IMR-90 (cell line): ENCODE measurements around the gene C22orf15. TPM values are rescaled to one million over a fixed set of nuclear protein-coding genes. Genes with fewer than 3 reads are reported as not detected.

ENCODE experiments used
- ATAC-seq: fragments of 200-7000 bp; cut with Tn5 transposase; 2 replicates; pipeline ENCODE4 v1.9.1; 2020; ENCODE audit warnings: low read depth, mild to moderate bottlenecking, moderate library complexity
- BruUV-seq: library from RNA; stranded (reverse); fragments of 400-500 nt; replicated peaks from 2 replicates; lab custom pipeline; 2021; lab: Mats Ljungman, UMichigan
- CTCF ChIA-PET: fragments of 300-600 bp; formaldehyde crosslinking; extraction: SDS; loops from one replicate; lab custom pipeline; 2021; ENCODE audit warnings: antibody characterized with exemption; lab: Yijun Ruan, JAX
- POLR2A ChIA-PET: fragments of 300-600 bp; sonication (Branson Sonifier 250); formaldehyde crosslinking; loops from one replicate; lab custom pipeline; 2022; ENCODE audit warnings: antibody characterized with exemption; ENCODE audit not compliant: unreplicated experiment; lab: Charles Lee
- DNase-seq: peaks from one replicate; pipeline ENCODE4 v3.0.0; 2013
- H2AFZ ChIP-seq: replicated peaks from 2 replicates; pipeline ENCODE3; 2013; ENCODE audit warnings: low read length, mild to moderate bottlenecking; ENCODE audit not compliant: poor library complexity
- H2AK5ac ChIP-seq: 2 replicates; pipeline ENCODE4 v1.6.1; 2013; ENCODE audit warnings: low read depth, low read length, inconsistent platforms
- H2AK9ac ChIP-seq: replicated peaks from 2 replicates; pipeline ENCODE3; 2013; ENCODE audit warnings: mild to moderate bottlenecking, low read depth, low read length, moderate library complexity; ENCODE audit not compliant: poor library complexity
- H2BK120ac ChIP-seq: 2 replicates; pipeline ENCODE4 v1.6.1; 2013; ENCODE audit warnings: low read depth, low read length, inconsistent platforms
- H2BK15ac ChIP-seq: 3 replicates; pipeline ENCODE4 v1.6.1; 2013; ENCODE audit warnings: low read depth, low read length, inconsistent platforms
- H2BK20ac ChIP-seq: 2 replicates; pipeline ENCODE4 v1.6.1; 2013; ENCODE audit warnings: low read depth, mild to moderate bottlenecking, inconsistent platforms, low read length, moderate library complexity
- H2BK5ac ChIP-seq: 2 replicates; pipeline ENCODE4 v1.6.1; 2013; ENCODE audit warnings: mild to moderate bottlenecking, low read depth, low read length, inconsistent platforms; ENCODE audit not compliant: poor library complexity, severe bottlenecking
- H3K14ac ChIP-seq: replicated peaks from 2 replicates; pipeline ENCODE4 v1.6.1; 2013; ENCODE audit warnings: low read depth, low read length, inconsistent platforms
- H3K18ac ChIP-seq: 2 replicates; pipeline ENCODE4 v1.6.1; 2013; ENCODE audit warnings: low read depth, low read length, control low read depth
- H3K23ac ChIP-seq: 2 replicates; pipeline ENCODE4 v1.6.1; 2013; ENCODE audit warnings: low read depth, low read length, inconsistent platforms
- H3K27ac ChIP-seq: 2 replicates; pipeline ENCODE4 v1.5.1; 2013; ENCODE audit warnings: mild to moderate bottlenecking, control low read depth, low read length; ENCODE audit not compliant: insufficient read depth
- H3K27me3 ChIP-seq: 2 replicates; pipeline ENCODE4 v1.6.1; 2013; ENCODE audit warnings: low read length; ENCODE audit not compliant: control insufficient read depth, insufficient read depth
- H3K36me3 ChIP-seq: 2 replicates; pipeline ENCODE4 v1.6.1; 2013; ENCODE audit warnings: low read length, mixed read lengths; ENCODE audit not compliant: control insufficient read depth, insufficient read depth
- H3K4ac ChIP-seq: 2 replicates; pipeline ENCODE4 v1.6.1; 2013; ENCODE audit warnings: low read depth, low read length, inconsistent platforms
- H3K4me1 ChIP-seq: 2 replicates; pipeline ENCODE4 v1.6.1; 2013; ENCODE audit warnings: low read length, mixed read lengths; ENCODE audit not compliant: control insufficient read depth, insufficient read depth
- H3K4me2 ChIP-seq: 2 replicates; pipeline ENCODE4 v1.6.1; 2013; ENCODE audit warnings: low read depth, mild to moderate bottlenecking, control low read depth, low read length, moderate library complexity
- H3K4me3 ChIP-seq: 2 replicates; pipeline ENCODE4 v1.5.1; 2013; ENCODE audit warnings: low read depth, mild to moderate bottlenecking, control low read depth, low read length, moderate library complexity; ENCODE audit not compliant: insufficient read depth
- H3K56ac ChIP-seq: 2 replicates; pipeline ENCODE4 v1.6.1; 2013; ENCODE audit warnings: low read length, inconsistent platforms; ENCODE audit not compliant: insufficient read depth; ENCODE audit errors: extremely low read depth
- H3K79me1 ChIP-seq, 2 experiments: 2 replicates each; pipeline ENCODE4 v1.6.1; 2013; ENCODE audit warnings: low read length in 2 of 2, inconsistent platforms in 1 of 2, low read depth in 1 of 2
- H3K9ac ChIP-seq: 2 replicates; pipeline ENCODE4 v1.6.1; 2013; ENCODE audit warnings: low read depth, low read length, control low read depth
- H3K9me1 ChIP-seq: 2 replicates; pipeline ENCODE4 v1.6.1; 2013; ENCODE audit warnings: low read length, inconsistent platforms; ENCODE audit not compliant: insufficient read depth
- H3K9me3 ChIP-seq: 2 replicates; pipeline ENCODE4 v1.6.1; 2013; ENCODE audit warnings: low read length; ENCODE audit not compliant: control insufficient read depth, insufficient read depth
- H4K20me1 ChIP-seq: 2 replicates; pipeline ENCODE4 v1.6.1; 2013; ENCODE audit warnings: low read length, inconsistent platforms; ENCODE audit not compliant: insufficient read depth
- H4K5ac ChIP-seq: 2 replicates; pipeline ENCODE4 v1.6.1; 2013; ENCODE audit warnings: mild to moderate bottlenecking, low read depth, low read length, control low read depth
- H4K8ac ChIP-seq, 2 experiments: 2 replicates each; pipeline ENCODE4 v1.6.1; 2013; ENCODE audit warnings: low read depth in 2 of 2, low read length in 2 of 2, control low read depth in 1 of 2, inconsistent platforms in 1 of 2
- H4K91ac ChIP-seq: 2 replicates; pipeline ENCODE4 v1.6.1; 2013; ENCODE audit warnings: low read depth, low read length, inconsistent platforms; ENCODE audit not compliant: insufficient read depth
- BHLHE40 ChIP-seq: fragments of 150-350 bp; IDR thresholded peaks from 2 replicates; pipeline ENCODE4 v1.6.1; 2016; ENCODE audit warnings: mild to moderate bottlenecking, low read depth, low read length
- CEBPB ChIP-seq: IDR thresholded peaks from 2 replicates; pipeline ENCODE4 v1.6.1; 2012; ENCODE audit warnings: low read depth, low read length, improper control_type of control experiment
- CHD1 ChIP-seq: IDR thresholded peaks from 2 replicates; pipeline ENCODE4 v1.6.1; 2012; ENCODE audit warnings: low read depth, low read length, improper control_type of control experiment
- FOS ChIP-seq: fragments of 150-350 bp; IDR thresholded peaks from 2 replicates; pipeline ENCODE4 v1.6.1; 2016; ENCODE audit warnings: low read depth, low read length
- MAFK ChIP-seq: IDR thresholded peaks from 2 replicates; pipeline ENCODE4 v1.6.1; 2012; ENCODE audit warnings: low read depth, low read length, improper control_type of control experiment
- MAZ ChIP-seq: IDR thresholded peaks from 2 replicates; pipeline ENCODE4 v1.6.1; 2012; ENCODE audit warnings: low read depth, mild to moderate bottlenecking, low read length, improper control_type of control experiment, moderate library complexity, borderline replicate concordance
- MXI1 ChIP-seq: IDR thresholded peaks from 2 replicates; pipeline ENCODE4 v1.6.1; 2012; ENCODE audit warnings: low read depth, mild to moderate bottlenecking, low read length, moderate library complexity, borderline replicate concordance
- NFE2L2 ChIP-seq: fragments of 150-350 bp; IDR thresholded peaks from 2 replicates; pipeline ENCODE4 v1.6.1; 2016; ENCODE audit warnings: low read depth, mild to moderate bottlenecking, low read length
- POLR2A ChIP-seq: IDR thresholded peaks from 2 replicates; pipeline ENCODE4 v1.6.1; 2012; ENCODE audit warnings: mild to moderate bottlenecking, low read depth, low read length
- RCOR1 ChIP-seq: IDR thresholded peaks from 2 replicates; pipeline ENCODE4 v1.6.1; 2012; ENCODE audit warnings: mild to moderate bottlenecking, low read length, improper control_type of control experiment; ENCODE audit not compliant: insufficient replicate concordance
- RFX5 ChIP-seq: IDR thresholded peaks from 2 replicates; pipeline ENCODE4 v1.8.0; 2012; ENCODE audit warnings: low read depth, mild to moderate bottlenecking, low read length, moderate library complexity
- SMC3 ChIP-seq: fragments of 150-350 bp; IDR thresholded peaks from 2 replicates; pipeline ENCODE4 v1.6.1; 2016; ENCODE audit warnings: low read depth, mild to moderate bottlenecking, antibody characterized with exemption, low read length, moderate library complexity
- USF2 ChIP-seq: fragments of 150-350 bp; IDR thresholded peaks from 2 replicates; pipeline ENCODE4 v1.6.1; 2017; ENCODE audit warnings: mild to moderate bottlenecking, antibody characterized with exemption, low read length, low read depth
- WGBS, 2 experiments: methylation state at CpG; one replicate each; pipeline versions ENCODE4 v1.1.5 to v1.1.7; 2013; ENCODE audit warnings: missing lambda C conversion rate in 2 of 2; ENCODE audit not compliant: insufficient read length in 1 of 2; ENCODE audit errors: extremely low coverage in 2 of 2; 5-methylcytosine and 5-hydroxymethylcytosine counted together
- dilution Hi-C: fragments of 300-500 bp; cut with HindIII; formaldehyde crosslinking; loops from one replicate; pipeline ENCODE4 v1.14.3; 2018; ENCODE audit warnings: low sequenced_read_pairs; ENCODE audit not compliant: unreplicated experiment
- in situ Hi-C: fragments of 300-500 bp; cut with MboI; formaldehyde crosslinking; loops from 3 replicates; pipeline ENCODE4 v1.14.3; 2019; ENCODE audit warnings: low sequenced_read_pairs, inconsistent platforms, mixed read lengths
- intact Hi-C: fragments of 100-400 bp; cut with micrococcal nuclease; formaldehyde crosslinking; loops from 2 replicates; pipeline ENCODE4 v1.10.0; 2022
- polyA plus RNA-seq, 3 experiments: library from polyadenylated mRNA; depleted of rRNA; stranded (reverse); fragments of >200 nt; gene quantifications; 2 replicates each; pipeline ENCODE4 v1.2.3, GENCODE V29; 2012; ENCODE audit warnings: low replicate concordance in 1 of 3
- total RNA-seq: library from RNA; depleted of rRNA; stranded (reverse); fragments of >200 nt; gene quantifications from 2 replicates; pipeline ENCODE4 v1.2.3, GENCODE V29; 2012
- TF ChIP-seq, protein P1 (sequence below): fragments of 150-350 bp; IDR thresholded peaks from 2 replicates; pipeline ENCODE4 v1.6.1; 2016; ENCODE audit warnings: low read depth, mild to moderate bottlenecking, low read length, moderate library complexity, borderline replicate concordance

C22orf15 gene
- total and polyA plus RNA-seq, 2 of the 4 experiments (the other 2 are of a cell fraction): 2.3 to 3.1 TPM

GRCh38 chr22:23783265-23784150, 20.7 kb downstream of the C22orf15 start:
- Histone ChIP-seq H3K4me2 (no peak overlapping the region), H3K79me1 (peaks cover 7 to 17% of the 10 kb centered on the region in 2 experiments; a peak in 3 of 4 replicates), H3K4me3 (no peak overlapping the region), H3K9me3 (no peaks in the 10 kb centered on the region), H3K36me3 (no peaks in the 10 kb centered on the region), H2BK5ac (peak overlapping the region; percentile 7), H3K27ac (no peak overlapping the region), H2AK5ac (peak overlapping the region; percentile 76; the same call in 1 of the 2 replicates), H2AFZ (peak overlapping the region; percentile 53), H4K91ac (peak overlapping the region; percentile 31; the same call in 1 of the 2 replicates), H3K23ac (peak overlapping the region; percentile 45; the same call in 1 of the 2 replicates), H3K4ac (peak overlapping the region; percentile 45), H2BK15ac (no peak overlapping the region; the same call in 2 of the 3 replicates), H3K9me1 (peaks cover 17% of the 10 kb centered on the region), H3K56ac (no peak overlapping the region), H2BK120ac (peak overlapping the region; percentile 9), H4K20me1 (peaks cover 13% of the 10 kb centered on the region), H3K4me1 (peaks cover 22% of the 10 kb centered on the region), H3K14ac (peak overlapping the region; percentile 83; the same call in 1 of the 2 replicates), H3K18ac (no peak overlapping the region), H3K9ac (no peak overlapping the region), H2BK20ac (peak overlapping the region; percentile 1), H3K27me3 (no peaks in the 10 kb centered on the region), H4K5ac (peak overlapping the region; percentile 26; the same call in 1 of the 2 replicates), H4K8ac (peak overlapping the region in 1 of 2 experiments; percentile 64; a peak in 1 of 4 replicates), H2AK9ac (no peak overlapping the region)
- 96% methylated on average over 3 of the region's 15 CpGs; no CpG with 5 or more reads in 1 of the 2 experiments for WGBS, 2 experiments
- CTCF ChIA-PET: interaction anchor here (1.0 kb wide), 1 partner anchor 9 kb away, joined by 3 read pairs; no protein-coding TSS in a partner anchor
- no peak for ATAC-seq
- intact Hi-C loops: no loop called here
- dilution Hi-C loops: no loop called here
- POLR2A ChIA-PET: no interaction called here
- in situ Hi-C loops: no loop called here
- BruUV-seq: no TSS peak
- DNase-seq: no peak
- TF ChIP-seq BHLHE40 (no peak), FOS (no peak), RFX5 (no peak), SMC3 (no peak), POLR2A (no peak), CEBPB (no peak), RCOR1 (no peak), USF2 (no peak), CHD1 (no peak), MAZ (no peak), MAFK (no peak), MXI1 (no peak), NFE2L2 (no peak)
- TF ChIP-seq, protein P1, sequence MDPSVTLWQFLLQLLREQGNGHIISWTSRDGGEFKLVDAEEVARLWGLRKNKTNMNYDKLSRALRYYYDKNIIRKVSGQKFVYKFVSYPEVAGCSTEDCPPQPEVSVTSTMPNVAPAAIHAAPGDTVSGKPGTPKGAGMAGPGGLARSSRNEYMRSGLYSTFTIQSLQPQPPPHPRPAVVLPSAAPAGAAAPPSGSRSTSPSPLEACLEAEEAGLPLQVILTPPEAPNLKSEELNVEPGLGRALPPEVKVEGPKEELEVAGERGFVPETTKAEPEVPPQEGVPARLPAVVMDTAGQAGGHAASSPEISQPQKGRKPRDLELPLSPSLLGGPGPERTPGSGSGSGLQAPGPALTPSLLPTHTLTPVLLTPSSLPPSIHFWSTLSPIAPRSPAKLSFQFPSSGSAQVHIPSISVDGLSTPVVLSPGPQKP: no peak
